Pancreas (tissue), 10 donors: ENCODE results near the gene ZSWIM1. TPM values are rescaled to one million over a fixed set of nuclear protein-coding genes. Genes with fewer than 3 reads are reported as not detected.

Experiments used
- ATAC-seq, 4 donors: fragments of 200-7000 bp; cut with Tn5 transposase; one replicate each; pipeline versions ENCODE4 v1.8.0 to v1.9.1; 2020; ENCODE audit warnings: mild to moderate bottlenecking in 4 of 4, moderate library complexity in 4 of 4
- DNase-seq, 6 donors: peaks; one replicate each; pipeline ENCODE4 v3.0.0-alpha.2; 2020
- FAIRE-seq: peaks from 2 replicates; lab custom pipeline; 2012; peaks lifted over from hg19 to GRCh38; lab: Jason Lieb, UNC
- H3K27ac ChIP-seq, 4 donors: fragments of 200-600 bp; sonication (generic); 1 replicate in 3 of 4; 2 replicates in 1 of 4; pipeline versions ENCODE4 v1.5.0 to v1.8.0; 2020
- H3K27me3 ChIP-seq, 4 donors: fragments of 200-600 bp; one replicate each; pipeline ENCODE4 v1.8.0; 2021
- H3K36me3 ChIP-seq, 3 donors: fragments of 200-600 bp; sonication (generic) in 1 of 3; one replicate each; pipeline versions ENCODE4 v1.5.0 to v1.8.0; 2020 to 2021
- H3K4me1 ChIP-seq, 3 donors: fragments of 200-600 bp; one replicate each; pipeline ENCODE4 v1.8.0; 2021
- H3K4me3 ChIP-seq, 4 donors: fragments of 200-600 bp; sonication (generic) in 2 of 4; one replicate each; pipeline versions ENCODE4 v1.5.0 to v1.8.0; 2020 to 2021
- H3K9me3 ChIP-seq, 4 donors: fragments of 200-600 bp; one replicate each; pipeline ENCODE4 v1.8.0; 2021
- WGBS, 2 donors: extraction: QIAGEN DNeasy Blood & Tissue Kit; methylation state at CpG; one replicate each; pipeline ENCODE4 v1.1.7; 2013; 5-methylcytosine and 5-hydroxymethylcytosine counted together
- intact Hi-C, 3 donors: fragments of 100-400 bp; cut with DNase I; formaldehyde crosslinking; loops; one replicate each; pipeline versions ENCODE4 v1.11.1 to v1.14.2; 2022
- polyA plus RNA-seq, 2 donors: library from polyadenylated mRNA; stranded (reverse); fragments of 200-250 nt; gene quantifications; one replicate each; pipeline ENCODE4 v1.2.3, GENCODE V29; 2013
- total RNA-seq, 6 donors: library from RNA; stranded (reverse); fragmentation: NEBNext Ultra II Directional in 4 of 6; extraction: Animal tissue kit (Norgen Biotek cat#: 25700) in 4 of 6; gene quantifications; one replicate each; pipeline versions ENCODE4 v1.2.1 to v1.2.4, GENCODE V29; 2021 to 2023
- TF ChIP-seq, protein P1 (sequence below), 4 donors: fragments of 200-600 bp; sonication (generic) in 3 of 4; IDR thresholded peaks; one replicate each; pipeline versions ENCODE4 v1.5.0 to v1.8.0; 2021; ENCODE audit warnings: antibody characterized with exemption in 4 of 4
- donor health status: healthy with polysubstance abuse.
- donor health status: DM: no; HTN: no; CAD: no; lungs with moderate emphysema.
- donor health status: DM: no; HTN: no; CAD: no.
- donor health status: control.
- donor health status: control.
- donor health status: Bipolar disorder and iron deficiency.
- donor health status: DM: yes; HTN: yes; CAD: no.
- donor health status: DM: no; HTN: no; CAD: no.
- donor health status: DM: no; HTN: no; CAD: no.
- donor health status: DM: yes; HTN: yes; CAD: no.

The ZSWIM1 gene
- total and polyA plus RNA-seq, 8 donors: 2.4 to 6.0 (median 3.3) TPM

DNA sequence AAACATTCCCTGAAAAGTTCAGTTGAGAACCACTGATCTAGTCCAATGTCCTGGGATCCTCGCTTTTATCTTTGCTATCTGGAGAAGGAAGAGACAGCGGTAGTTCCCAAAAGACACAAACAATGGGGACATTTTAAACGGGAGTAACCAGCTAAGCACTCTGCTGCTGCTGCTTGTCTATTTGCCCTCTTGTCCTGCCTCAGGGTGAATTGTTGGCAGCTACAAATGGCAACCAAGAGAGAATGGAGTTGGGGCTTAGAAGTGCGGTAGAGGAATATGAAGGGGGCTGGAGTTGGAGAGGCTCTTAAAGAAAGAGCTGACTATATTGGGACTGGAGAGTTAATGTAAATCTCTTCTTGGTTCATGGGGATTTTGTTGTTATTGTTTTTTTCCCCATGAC is 6.5 kb upstream of the ZSWIM1 start:
- TF ChIP-seq, protein P1, sequence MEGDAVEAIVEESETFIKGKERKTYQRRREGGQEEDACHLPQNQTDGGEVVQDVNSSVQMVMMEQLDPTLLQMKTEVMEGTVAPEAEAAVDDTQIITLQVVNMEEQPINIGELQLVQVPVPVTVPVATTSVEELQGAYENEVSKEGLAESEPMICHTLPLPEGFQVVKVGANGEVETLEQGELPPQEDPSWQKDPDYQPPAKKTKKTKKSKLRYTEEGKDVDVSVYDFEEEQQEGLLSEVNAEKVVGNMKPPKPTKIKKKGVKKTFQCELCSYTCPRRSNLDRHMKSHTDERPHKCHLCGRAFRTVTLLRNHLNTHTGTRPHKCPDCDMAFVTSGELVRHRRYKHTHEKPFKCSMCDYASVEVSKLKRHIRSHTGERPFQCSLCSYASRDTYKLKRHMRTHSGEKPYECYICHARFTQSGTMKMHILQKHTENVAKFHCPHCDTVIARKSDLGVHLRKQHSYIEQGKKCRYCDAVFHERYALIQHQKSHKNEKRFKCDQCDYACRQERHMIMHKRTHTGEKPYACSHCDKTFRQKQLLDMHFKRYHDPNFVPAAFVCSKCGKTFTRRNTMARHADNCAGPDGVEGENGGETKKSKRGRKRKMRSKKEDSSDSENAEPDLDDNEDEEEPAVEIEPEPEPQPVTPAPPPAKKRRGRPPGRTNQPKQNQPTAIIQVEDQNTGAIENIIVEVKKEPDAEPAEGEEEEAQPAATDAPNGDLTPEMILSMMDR (IDR thresholded peaks at IDR 0.05): no peak
- H3K4me3 ChIP-seq: no peak overlapping the region
- ATAC-seq (no peak), DNase-seq (no peak), FAIRE-seq (no peak)
- intact Hi-C loops: no loop called here
- H3K4me1 ChIP-seq: no peaks in the 10 kb centered on the region
- no peaks in the 10 kb centered on the region for H3K9me3 ChIP-seq
- H3K27ac ChIP-seq: no peak overlapping the region
- H3K36me3 ChIP-seq: peaks cover 0 to 16% (median 0%) of the 10 kb centered on the region in 3 donors
- no peaks in the 10 kb centered on the region for H3K27me3 ChIP-seq
- WGBS, 2 donors: 79 to 83% methylated on average over 4 of the region's 4 CpGs

GRCh38 chr20:45878076-45878761 is 2.8 kb upstream of the ZSWIM1 start:
- ATAC-seq (no peak), DNase-seq (no peak), FAIRE-seq (no peak)
- Histone ChIP-seq H3K4me3 (no peak overlapping the region), H3K27me3 (no peaks in the 10 kb centered on the region), H3K9me3 (no peaks in the 10 kb centered on the region), H3K4me1 (peaks cover 3 to 9% (median 4%) of the 10 kb centered on the region in 3 donors), H3K36me3 (peaks cover 0 to 20% (median under 1%) of the 10 kb centered on the region in 3 donors), H3K27ac (no peak overlapping the region)
- WGBS, 2 donors: 91 to 92% methylated on average over 13 of the region's 13 CpGs
- TF ChIP-seq, protein P1 (IDR thresholded peaks at IDR 0.05): no peak
- intact Hi-C loops: no loop called here

DNA sequence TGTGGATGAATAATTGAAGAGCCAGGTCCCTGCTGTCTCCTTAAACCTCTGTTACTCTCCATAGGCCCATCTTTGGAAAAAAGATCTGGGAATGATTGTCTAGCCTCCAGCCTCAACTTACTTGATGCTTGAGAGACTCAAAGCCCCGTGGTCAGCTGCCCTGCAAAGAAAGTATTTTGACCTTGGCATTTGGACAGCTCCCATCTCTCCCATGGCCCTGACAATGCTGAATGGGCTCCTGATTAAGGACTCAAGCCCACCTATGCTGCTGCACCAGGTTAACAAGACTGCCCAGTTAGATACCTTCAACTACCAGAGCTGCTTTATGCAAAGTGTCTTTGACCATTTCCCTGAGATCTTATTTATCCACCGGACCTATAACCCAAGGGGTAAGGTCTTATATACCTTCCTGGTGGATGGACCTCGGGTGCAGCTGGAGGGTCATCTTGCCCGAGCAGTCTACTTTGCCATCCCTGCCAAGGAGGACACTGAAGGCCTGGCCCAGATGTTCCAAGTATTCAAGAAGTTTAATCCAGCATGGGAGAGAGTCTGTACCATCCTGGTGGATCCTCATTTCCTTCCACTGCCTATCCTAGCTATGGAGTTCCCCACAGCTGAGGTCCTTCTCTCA is 1.6 kb downstream of the ZSWIM1 start:
- H3K4me3 ChIP-seq: no peak overlapping the region
- no peaks in the 10 kb centered on the region for H3K9me3 ChIP-seq
- ATAC-seq: no peak
- peaks cover 0 to 18% (median 6%) of the 10 kb centered on the region in 3 donors for H3K36me3 ChIP-seq
- H3K4me1 ChIP-seq: peaks cover 3 to 9% (median 4%) of the 10 kb centered on the region in 3 donors
- TF ChIP-seq, protein P1 (IDR thresholded peaks at IDR 0.05): no peak
- no peak for DNase-seq
- no peak for FAIRE-seq
- 68 to 69% methylated on average over 4 of the region's 4 CpGs for WGBS, 2 donors
- H3K27me3 ChIP-seq: no peaks in the 10 kb centered on the region
- no peak overlapping the region for H3K27ac ChIP-seq
- intact Hi-C loops: no loop called here

GRCh38 chr20:45883100-45883469 is 2.1 kb downstream of the ZSWIM1 start:
- Histone ChIP-seq H3K27ac (no peak overlapping the region), H3K4me1 (peaks cover 3 to 9% (median 4%) of the 10 kb centered on the region in 3 donors), H3K9me3 (no peaks in the 10 kb centered on the region), H3K27me3 (no peaks in the 10 kb centered on the region), H3K36me3 (peaks cover 0 to 13% (median 6%) of the 10 kb centered on the region in 3 donors), H3K4me3 (no peak overlapping the region)
- FAIRE-seq (no peak), ATAC-seq (no peak), DNase-seq (no peak)
- intact Hi-C loops: no loop called here
- TF ChIP-seq, protein P1 (IDR thresholded peaks at IDR 0.05): no peak
- 71 to 84% methylated on average over 9 of the region's 9 CpGs for WGBS, 2 donors
